Endothelial cell of umbilical vein (primary cell): ENCODE data around the gene COL6A3. TPM values are rescaled to one million over a fixed set of nuclear protein-coding genes. Genes with fewer than 3 reads are reported as not detected.
"Not testable (repeated sequence)": the region's sequence is repeated elsewhere in the genome, so short reads cannot be mapped to it uniquely, and the experiment has no call there.

Source experiments
- BruUV-seq: library from RNA; stranded (reverse); fragments of 400-500 nt; replicated peaks from 2 replicates; lab custom pipeline; 2021; lab: Mats Ljungman, UMichigan
- CTCF ChIA-PET: fragments of 300-600, 350-600 bp; sonication (Branson Sonifier 250); formaldehyde crosslinking; loops from one replicate; lab custom pipeline; 2021; ENCODE audit warnings: antibody characterized with exemption, inconsistent platforms; lab: Charles Lee
- POLR2A ChIA-PET: fragments of 300-600, 350-600 bp; sonication (Branson Sonifier 250); formaldehyde crosslinking; loops from one replicate; lab custom pipeline; 2021; ENCODE audit warnings: antibody characterized with exemption, inconsistent platforms; lab: Charles Lee
- DNase-seq: peaks from one replicate; pipeline ENCODE4 v3.0.0-alpha.2; 2011; ENCODE audit warnings: low read depth, low spot score
- FAIRE-seq: peaks from 2 replicates; lab custom pipeline; 2011; peaks lifted over from hg19 to GRCh38; lab: Jason Lieb, UNC
- H2AFZ ChIP-seq: 2 replicates; pipeline ENCODE4 v1.6.0; 2012; ENCODE audit warnings: low read depth, low read length, control low read depth, inconsistent platforms
- H3K27ac ChIP-seq: 2 replicates; pipeline ENCODE4 v1.5.1; 2011; ENCODE audit warnings: low read depth, mild to moderate bottlenecking, control low read depth, low read length, moderate library complexity; ENCODE audit not compliant: insufficient read depth
- H3K27me3 ChIP-seq, 2 experiments: 2 replicates each; pipeline versions ENCODE4 v1.6.0 to v1.6.1; 2011; ENCODE audit warnings: low read length in 2 of 2, mixed read lengths in 1 of 2; ENCODE audit not compliant: control insufficient read depth in 2 of 2, insufficient read depth in 2 of 2
- H3K36me3 ChIP-seq, 2 experiments: 2 replicates in 1 of 2; 3 replicates in 1 of 2; pipeline ENCODE4 v1.5.1; 2011; ENCODE audit warnings: low read length in 2 of 2, mild to moderate bottlenecking in 1 of 2, moderate library complexity in 1 of 2; ENCODE audit not compliant: control insufficient read depth in 2 of 2, insufficient read depth in 2 of 2; ENCODE audit errors: extremely low read depth in 1 of 2
- H3K4me1 ChIP-seq: 3 replicates; pipeline ENCODE4 v1.5.1; 2011; ENCODE audit warnings: mild to moderate bottlenecking, low read length; ENCODE audit not compliant: control insufficient read depth, insufficient read depth; ENCODE audit errors: extremely low read depth
- H3K4me2 ChIP-seq: 2 replicates; pipeline ENCODE4 v1.6.1; 2011; ENCODE audit warnings: low read length, control low read depth, mixed read lengths; ENCODE audit not compliant: insufficient read depth
- H3K4me3 ChIP-seq, 3 experiments: fragments of 200-600 bp in 1 of 3; sonication (generic), shearing (Covaris generic) in 1 of 3; replicated peaks in 1 of 3; 2 replicates each; pipeline ENCODE4 v1.5.1; 2011 to 2016; ENCODE audit warnings: control low read depth in 3 of 3, low read length in 3 of 3, mild to moderate bottlenecking in 2 of 3, inconsistent platforms in 1 of 3, low read depth in 1 of 3, moderate library complexity in 1 of 3; ENCODE audit not compliant: insufficient read depth in 1 of 3
- H3K79me2 ChIP-seq: 2 replicates; pipeline ENCODE4 v1.6.0; 2012; ENCODE audit warnings: low read length, inconsistent platforms; ENCODE audit not compliant: control insufficient read depth, insufficient read depth
- H3K9ac ChIP-seq: replicated peaks from 2 replicates; pipeline ENCODE3; 2011; ENCODE audit warnings: low read length, control low read depth; ENCODE audit not compliant: insufficient read depth; ENCODE audit errors: extremely low read depth
- H3K9me1 ChIP-seq: replicated peaks from 3 replicates; pipeline ENCODE4 v1.6.0; 2011; ENCODE audit warnings: mild to moderate bottlenecking, low read length; ENCODE audit not compliant: control insufficient read depth, insufficient read depth; ENCODE audit errors: extremely low read depth
- H3K9me3 ChIP-seq: replicated peaks from 2 replicates; pipeline ENCODE4 v1.5.1; 2012; ENCODE audit warnings: low read length, inconsistent platforms; ENCODE audit not compliant: control insufficient read depth, insufficient read depth
- H4K20me1 ChIP-seq: replicated peaks from 2 replicates; pipeline ENCODE3; 2011; ENCODE audit warnings: mild to moderate bottlenecking, low read length; ENCODE audit not compliant: control insufficient read depth, insufficient read depth; ENCODE audit errors: extremely low read depth
- EZH2 ChIP-seq: IDR thresholded peaks from 2 replicates; pipeline ENCODE4 v1.6.1; 2012; ENCODE audit warnings: borderline replicate concordance, low read depth, mild to moderate bottlenecking, moderate library complexity, low read length, inconsistent platforms; ENCODE audit not compliant: severe bottlenecking
- FOS ChIP-seq: IDR thresholded peaks from 2 replicates; pipeline ENCODE4 v1.6.1; 2011; ENCODE audit warnings: mild to moderate bottlenecking, low read length, moderate library complexity, borderline replicate concordance; ENCODE audit not compliant: insufficient read depth
- GATA2 ChIP-seq: IDR thresholded peaks from 2 replicates; pipeline ENCODE4 v1.7.0; 2011; ENCODE audit warnings: low read depth, mild to moderate bottlenecking, moderate library complexity, mixed read lengths, low read length; ENCODE audit not compliant: insufficient read length, insufficient read depth
- JUN ChIP-seq: IDR thresholded peaks from 2 replicates; pipeline ENCODE4 v1.6.1; 2011; ENCODE audit warnings: borderline replicate concordance, low read depth; ENCODE audit not compliant: insufficient read length, insufficient read depth
- POLR2A ChIP-seq: IDR thresholded peaks from 2 replicates; pipeline ENCODE4 v1.6.1; 2012; ENCODE audit warnings: low read depth, mild to moderate bottlenecking, control low read depth, low read length
- POLR2AphosphoS5 ChIP-seq: IDR thresholded peaks from 2 replicates; pipeline ENCODE4 v1.6.1; 2012; ENCODE audit warnings: low read depth, mild to moderate bottlenecking, control low read depth, low read length, moderate library complexity; ENCODE audit not compliant: insufficient read depth
- dilution Hi-C: fragments of 300-500 bp; cut with MboI; formaldehyde crosslinking; loops from one replicate; pipeline ENCODE4 v1.15.0; 2019; ENCODE audit warnings: low sequenced_read_pairs; ENCODE audit not compliant: extremely low pct_ligation_motif_present
- intact Hi-C: fragments of 100-400 bp; cut with micrococcal nuclease; formaldehyde crosslinking; loops from one replicate; pipeline ENCODE4 v1.10.0; 2022
- polyA plus RNA-seq, 4 experiments: library from polyadenylated mRNA; depleted of rRNA in 3 of 4; stranded (reverse) in 3 of 4; unstranded in 1 of 4; fragments of >200 nt; gene quantifications; 2 replicates each; pipeline versions ENCODE4 v1.2.1 to v1.2.3, GENCODE V29; 2011 to 2012; ENCODE audit warnings: missing spikeins in 1 of 4
- total RNA-seq: library from RNA; stranded (reverse); gene quantifications from 2 replicates; pipeline ENCODE4 v1.2.3, GENCODE V29; 2021

COL6A3 gene
- total and polyA plus RNA-seq, 2 donors (not counting 3 experiments of a cell fraction or from before 2014, with no cell fraction given) = 0.03 TPM; not detected in 1

DNA sequence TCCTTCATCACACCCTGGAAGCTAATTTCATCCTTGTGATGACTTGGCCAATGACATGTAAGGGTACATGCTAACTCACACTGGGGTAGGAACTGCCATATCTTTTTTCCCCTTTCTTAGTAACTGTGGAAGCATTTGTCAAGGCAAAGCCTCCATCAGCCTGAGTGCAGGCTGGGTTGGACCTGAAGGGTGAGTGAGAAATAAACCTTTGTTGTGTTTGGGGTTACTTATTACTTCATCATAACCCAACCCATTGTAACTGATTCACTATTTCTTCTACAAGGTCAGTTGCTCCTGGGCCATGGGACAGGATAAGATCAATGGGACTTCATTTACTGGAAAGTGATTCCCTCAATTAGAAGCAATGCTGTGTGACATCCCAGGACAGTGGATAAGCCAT lies 108.4 kb downstream of the COL6A3 start:
- no peak overlapping the region for H3K4me3 ChIP-seq
- no peak overlapping the region for H3K27ac ChIP-seq
- H4K20me1 ChIP-seq = no peaks in the 10 kb centered on the region
- H3K36me3 ChIP-seq = no peaks in the 10 kb centered on the region
- no peaks in the 10 kb centered on the region for H3K9me3 ChIP-seq
- no peaks in the 10 kb centered on the region for H3K79me2 ChIP-seq
- POLR2A ChIA-PET = no interaction called here
- H3K4me2 ChIP-seq = no peak overlapping the region
- FAIRE-seq (no peak), DNase-seq (no peak)
- no peak overlapping the region for H3K9ac ChIP-seq
- dilution Hi-C loops (no loop called here), intact Hi-C loops (no loop called here)
- H3K9me1 ChIP-seq = no peaks in the 10 kb centered on the region
- H3K4me1 ChIP-seq = no peaks in the 10 kb centered on the region
- TF ChIP-seq FOS (no peak), POLR2A (no peak), EZH2 (no peak)
- H3K27me3 ChIP-seq = peaks cover 1 to 4% of the 10 kb centered on the region in 2 experiments
- no TSS peak for BruUV-seq
- H2AFZ ChIP-seq = no peak overlapping the region
- CTCF ChIA-PET = no interaction called here

DNA sequence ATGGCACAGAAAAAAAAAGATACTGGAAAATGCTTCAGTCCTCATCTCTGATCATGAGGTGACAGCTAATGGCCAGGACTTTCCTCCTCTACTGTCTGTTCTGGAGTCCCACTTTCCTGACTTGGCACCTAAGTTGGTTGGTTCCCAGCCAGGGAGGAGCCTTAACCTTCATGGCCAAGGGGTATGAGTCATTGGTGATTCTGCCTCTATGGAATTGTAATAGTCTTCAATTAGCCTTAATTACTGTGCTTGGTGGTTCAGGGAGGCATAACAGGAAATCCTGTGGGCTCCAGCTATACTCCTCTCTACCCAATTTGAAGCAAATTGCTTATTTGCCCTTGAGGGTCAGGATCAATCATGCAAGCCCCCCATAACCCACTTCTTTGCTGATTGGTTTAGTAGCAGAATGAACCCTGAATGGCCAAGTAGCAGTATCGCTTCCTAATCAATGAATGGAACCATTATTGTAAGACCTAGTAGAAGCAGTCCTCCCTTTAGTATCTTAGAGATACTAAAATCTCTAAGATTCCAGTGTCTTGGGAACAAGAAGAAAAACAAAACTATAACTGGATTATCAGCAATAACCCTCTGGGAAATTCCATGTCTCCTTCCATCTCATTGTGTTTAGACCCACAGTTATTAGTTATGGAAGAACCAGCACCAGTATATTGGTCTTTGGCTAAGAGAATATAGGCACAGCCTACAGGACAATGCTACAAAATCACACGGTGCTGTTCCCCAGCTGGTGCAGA lies 109.0 kb downstream of the COL6A3 start:
- TF ChIP-seq POLR2A = no peak
- no peak for TF ChIP-seq POLR2AphosphoS5
- TF ChIP-seq FOS = peak; percentile 33
- peak; percentile 5 for TF ChIP-seq JUN
- no peak for TF ChIP-seq GATA2
- no peak for DNase-seq
- Histone ChIP-seq H3K9me3 (no peaks in the 10 kb centered on the region), H3K27me3 (peaks cover 4 to 5% of the 10 kb centered on the region in 2 experiments), H3K4me2 (no peak overlapping the region), H3K79me2 (no peaks in the 10 kb centered on the region), H3K4me1 (no peaks in the 10 kb centered on the region), H3K4me3 (no peak overlapping the region), H4K20me1 (no peaks in the 10 kb centered on the region), H3K9ac (no peak overlapping the region), H2AFZ (no peak overlapping the region), H3K9me1 (no peaks in the 10 kb centered on the region), H3K36me3 (no peaks in the 10 kb centered on the region), H3K27ac (no peak overlapping the region)
- FAIRE-seq = no peak
- dilution Hi-C loops = no loop called here
- CTCF ChIA-PET = no interaction called here
- BruUV-seq = no TSS peak
- POLR2A ChIA-PET = no interaction called here
- intact Hi-C loops = no loop called here

DNA sequence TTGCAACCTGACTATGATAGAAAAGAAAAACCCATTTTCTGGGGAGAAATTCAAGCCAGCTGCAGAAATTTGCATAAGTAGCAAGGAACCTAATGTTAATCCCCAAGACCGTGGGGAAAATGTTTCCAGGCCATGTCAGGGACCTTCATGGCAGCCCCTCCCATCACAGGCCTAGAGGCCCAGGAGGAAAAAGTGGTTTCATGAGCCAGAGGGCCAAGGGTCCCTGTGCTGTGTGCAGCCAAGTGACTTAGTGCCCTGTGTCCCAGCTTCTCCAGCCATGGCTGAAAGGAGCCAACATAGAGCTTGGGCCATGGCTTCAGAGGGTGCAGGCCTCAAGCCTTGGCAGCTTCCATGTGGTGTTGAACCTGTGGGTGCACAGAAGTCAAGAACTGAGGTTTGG lies 110.7 kb downstream of the COL6A3 start:
- H3K4me3 ChIP-seq, CTCF ChIA-PET, H3K27me3 ChIP-seq, intact Hi-C loops, dilution Hi-C loops, BruUV-seq, H3K79me2 ChIP-seq, H3K9me3 ChIP-seq, H3K36me3 ChIP-seq, H3K4me1 ChIP-seq, H3K4me2 ChIP-seq, H3K9me1 ChIP-seq, H2AFZ ChIP-seq, H4K20me1 ChIP-seq, H3K27ac ChIP-seq, DNase-seq, H3K9ac ChIP-seq, POLR2A ChIA-PET, FAIRE-seq: not testable (repeated sequence)
